Endometrial microvascular endothelial cells (primary cell): ENCODE results near the gene PRSS56. TPM values are rescaled to one million over a fixed set of nuclear protein-coding genes. Genes with fewer than 3 reads are reported as not detected.

Source experiments
- in situ Hi-C: cut with HindIII; loops from 2 replicates; pipeline ENCODE4 v1.10.0; 2017; ENCODE audit warnings: low sequenced_read_pairs, low pct_unique_long_range_greater_than_20kb; ENCODE audit errors: inconsistent ontology term
- total RNA-seq: library from RNA; depleted of rRNA; stranded (reverse); fragments of >200 nt; gene quantifications from one replicate; pipeline ENCODE4 v1.2.3, GENCODE V29; 2015; ENCODE audit errors: inconsistent ontology term

Gene PRSS56
- total RNA-seq, 1 donor from 2014 or later = not detected

GRCh38 chr2:232497348-232497747, 22.8 kb upstream of the PRSS56 start:
- in situ Hi-C loops = no loop called here

DNA sequence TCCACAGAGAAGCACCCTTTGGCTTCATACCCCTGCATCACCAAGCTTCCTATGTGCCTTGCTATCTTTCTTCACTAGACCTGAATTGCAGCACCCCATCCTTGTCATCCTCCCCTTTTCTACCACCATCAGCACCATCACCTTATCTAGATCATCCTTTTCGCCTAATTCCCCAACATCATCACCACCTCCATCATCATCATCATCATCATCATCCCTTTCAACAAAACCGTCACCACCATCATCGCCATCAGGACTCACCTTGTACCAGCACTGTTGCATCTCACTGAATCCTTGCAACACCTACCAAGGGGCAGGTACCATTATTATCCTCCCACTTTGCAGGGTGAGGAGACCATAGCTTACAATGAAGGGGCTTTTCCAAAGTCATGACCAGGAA, 21.7 kb upstream of the PRSS56 start:
- in situ Hi-C loops = no loop called here

GRCh38 chr2:232501331-232501771, 18.8 kb upstream of the PRSS56 start:
- in situ Hi-C loops = no loop called here

GRCh38 chr2:232501794-232502390, 18.3 kb upstream of the PRSS56 start:
- in situ Hi-C loops = no loop called here

DNA sequence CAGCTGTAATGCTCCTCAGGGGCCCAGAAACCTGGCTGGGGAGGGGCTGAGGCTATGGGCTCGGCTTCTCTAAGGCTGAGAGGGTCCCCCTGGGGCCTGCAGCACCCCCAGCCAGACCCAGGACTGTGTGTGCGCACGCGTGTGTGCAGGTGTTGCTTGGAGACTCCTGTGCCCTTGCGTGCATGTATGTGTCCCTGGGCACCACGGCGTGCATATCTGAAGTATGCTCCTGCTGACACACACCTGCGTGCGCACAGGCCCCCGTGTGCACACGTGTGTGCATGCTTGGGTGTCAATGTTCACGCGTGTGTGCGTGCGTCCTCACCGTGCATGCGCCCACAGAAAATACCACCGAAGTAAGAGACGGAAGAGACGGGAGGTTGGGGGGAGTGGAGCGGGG, 17.7 kb upstream of the PRSS56 start:
- in situ Hi-C loops = no loop called here

- in situ Hi-C loops = no loop called here
Measured at GRCh38 chr2:232502911-232503808, 17.0 kb upstream of the PRSS56 start.

- in situ Hi-C loops = no loop called here
Measured at GRCh38 chr2:232503809-232504323, 16.3 kb upstream of the PRSS56 start.

- in situ Hi-C loops = no loop called here
Measured at GRCh38 chr2:232504438-232504837, 15.8 kb upstream of the PRSS56 start.

DNA sequence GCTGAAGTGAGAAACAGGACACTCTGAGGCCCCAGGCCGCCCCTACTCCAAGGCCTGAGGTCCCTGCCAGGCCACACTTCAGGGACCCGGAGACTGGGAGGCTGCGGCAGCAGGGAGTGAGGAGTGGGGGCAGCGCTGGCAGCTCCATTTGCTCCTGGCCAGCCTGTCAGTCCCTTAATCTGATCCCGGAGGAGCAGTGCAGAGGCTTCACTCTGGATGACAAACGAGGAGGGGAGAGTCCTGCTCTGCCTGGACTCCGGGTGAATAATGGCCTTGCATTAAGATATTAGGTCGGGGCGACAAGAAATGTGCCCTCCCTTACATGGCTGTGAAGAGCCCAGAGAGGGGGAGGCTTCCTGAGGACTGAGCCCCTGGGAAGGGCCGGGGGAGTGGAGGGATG, 14.3 kb upstream of the PRSS56 start:
- in situ Hi-C loops = no loop called here

DNA sequence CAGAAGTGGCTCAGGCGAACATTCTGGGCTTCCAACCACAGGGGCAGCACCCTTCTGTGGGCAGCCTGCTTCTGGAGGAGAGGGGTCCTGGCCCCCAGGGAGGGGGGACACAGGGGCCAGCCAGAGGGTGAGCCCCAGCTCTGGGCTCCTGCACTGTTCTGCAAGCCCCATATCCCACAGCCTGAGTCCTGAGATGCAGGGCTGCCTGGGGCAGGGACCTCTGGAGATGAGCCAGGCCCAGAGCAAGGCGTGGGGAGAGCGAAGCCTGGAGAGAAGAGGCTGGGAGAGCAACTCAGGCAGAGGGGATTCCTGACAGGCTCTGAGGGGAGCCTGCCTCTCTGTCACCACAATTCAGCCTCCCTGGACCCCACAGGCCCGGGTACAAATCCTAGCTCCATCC, 13.5 kb upstream of the PRSS56 start:
- in situ Hi-C loops = no loop called here

DNA sequence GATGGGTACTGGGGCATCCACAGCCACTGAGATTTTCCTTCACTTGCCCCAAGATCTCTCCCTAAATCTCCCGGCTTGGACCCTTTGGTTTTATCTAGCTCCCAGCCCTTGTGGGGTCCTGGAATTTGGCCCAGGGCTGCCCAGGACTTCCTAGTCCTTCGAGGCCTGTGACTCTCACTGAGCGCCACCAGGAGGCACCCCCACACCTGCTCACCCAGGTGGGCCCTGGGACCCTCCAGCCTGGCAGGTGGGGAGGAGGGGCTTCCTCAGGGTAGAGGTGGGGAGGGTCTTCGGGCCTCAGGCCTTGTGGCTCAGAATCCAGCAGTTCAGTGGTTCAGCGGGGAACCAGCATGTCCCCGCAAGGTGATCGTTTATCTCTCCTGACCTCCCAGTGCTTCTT, 11.9 kb upstream of the PRSS56 start:
- in situ Hi-C loops = no loop called here

- in situ Hi-C loops = no loop called here
Measured at GRCh38 chr2:232511336-232511890, 8.8 kb upstream of the PRSS56 start.

DNA sequence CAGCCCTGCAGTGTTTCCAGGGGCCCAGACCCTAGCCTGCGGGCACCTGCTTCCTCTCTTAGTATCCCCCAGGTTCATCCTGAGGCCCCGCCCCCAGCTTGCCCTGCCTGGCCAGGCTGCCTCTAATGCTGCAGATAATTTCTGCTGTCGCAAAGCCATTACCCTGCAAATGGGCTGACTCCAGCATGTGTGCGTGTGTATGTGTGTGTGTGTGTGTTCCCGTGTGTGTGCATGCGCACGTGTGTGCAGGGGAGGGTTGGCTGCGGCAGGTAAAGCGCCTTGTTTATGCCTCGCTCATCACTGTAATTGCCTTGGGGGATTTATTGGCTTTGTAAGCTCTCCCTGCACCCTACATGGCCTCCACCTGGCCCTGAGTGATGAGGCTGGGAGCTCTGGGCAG, 7.6 kb upstream of the PRSS56 start:
- in situ Hi-C loops = no loop called here

DNA sequence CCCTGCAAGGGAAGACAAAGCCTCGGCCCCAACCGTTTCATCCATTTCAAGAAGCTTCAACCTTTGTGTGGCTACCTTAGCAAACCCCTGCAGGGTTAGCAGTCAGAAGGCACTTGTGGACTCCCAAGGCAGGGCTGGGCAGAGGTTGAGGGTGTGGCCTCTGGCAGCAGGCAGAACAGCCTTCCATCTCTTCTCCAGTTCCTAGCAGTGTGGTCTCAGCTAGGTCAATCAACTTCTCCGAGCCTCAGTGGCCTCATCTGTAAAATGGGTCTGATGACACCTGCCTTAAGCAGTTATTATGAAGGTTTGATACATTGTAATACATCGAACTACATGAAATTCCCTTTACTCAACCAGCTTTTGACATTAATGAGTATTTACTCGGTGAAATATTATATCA, 6.8 kb upstream of the PRSS56 start:
- in situ Hi-C loops = no loop called here

DNA sequence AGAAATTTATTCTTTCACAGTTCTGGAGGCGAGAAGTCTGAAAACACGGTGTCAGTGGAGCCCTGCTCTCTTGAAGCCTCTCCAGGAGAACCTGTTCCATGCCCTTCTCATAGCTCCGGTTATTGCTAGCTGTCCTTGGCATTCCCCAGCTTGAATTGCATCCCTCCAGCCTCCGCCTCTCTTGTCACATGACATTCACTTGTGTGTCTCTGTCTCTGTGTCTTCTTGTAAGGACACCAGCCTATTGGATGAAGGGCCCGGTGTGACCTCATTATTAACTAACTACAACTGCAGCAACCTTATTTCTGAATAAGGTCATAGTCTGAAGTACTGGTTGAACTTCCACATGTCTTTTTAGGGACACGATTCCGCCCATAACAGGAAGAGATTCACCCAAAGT, 4.5 kb upstream of the PRSS56 start:
- in situ Hi-C loops = no loop called here

GRCh38 chr2:232516551-232516950, 3.6 kb upstream of the PRSS56 start:
- in situ Hi-C loops = no loop called here

DNA sequence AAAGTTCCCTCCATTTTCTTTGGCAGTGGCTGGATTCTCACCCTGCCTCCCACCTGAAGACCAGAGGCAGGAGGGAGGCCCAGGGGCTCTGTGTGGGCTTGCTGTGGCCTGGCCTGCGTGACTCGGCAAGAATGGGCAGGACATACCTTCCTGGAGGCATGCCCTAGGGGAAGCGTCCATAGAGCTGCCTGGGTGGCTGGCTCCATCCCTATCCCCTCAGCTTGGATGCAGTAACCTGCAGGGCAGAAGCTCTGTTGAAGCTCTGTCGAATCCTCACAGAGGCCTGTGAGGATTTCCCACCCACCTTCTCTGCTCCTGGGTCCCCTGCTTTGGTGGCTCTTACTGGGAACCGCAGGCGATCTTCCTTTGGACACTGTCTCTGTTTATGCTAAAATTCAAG, 1.3 kb upstream of the PRSS56 start:
- in situ Hi-C loops = no loop called here

DNA sequence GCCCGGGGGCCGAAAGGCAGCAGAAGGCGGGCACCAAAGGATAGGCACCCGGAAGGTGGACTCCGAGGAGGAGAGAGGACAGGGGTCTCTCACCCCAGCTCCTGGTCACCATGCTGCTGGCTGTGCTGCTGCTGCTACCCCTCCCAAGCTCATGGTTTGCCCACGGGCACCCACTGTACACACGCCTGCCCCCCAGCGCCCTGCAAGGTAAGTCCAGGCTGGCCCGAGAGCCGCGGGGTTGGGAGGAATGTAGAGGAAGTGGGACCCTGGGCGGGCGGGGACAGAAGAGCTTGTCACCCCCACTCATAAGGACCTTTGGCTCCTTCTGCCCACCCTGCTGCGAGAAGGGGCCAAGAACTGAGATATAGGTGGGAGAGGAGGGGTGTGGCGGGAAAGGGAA, 301 bp downstream of the PRSS56 start:
- in situ Hi-C loops = no loop called here

DNA sequence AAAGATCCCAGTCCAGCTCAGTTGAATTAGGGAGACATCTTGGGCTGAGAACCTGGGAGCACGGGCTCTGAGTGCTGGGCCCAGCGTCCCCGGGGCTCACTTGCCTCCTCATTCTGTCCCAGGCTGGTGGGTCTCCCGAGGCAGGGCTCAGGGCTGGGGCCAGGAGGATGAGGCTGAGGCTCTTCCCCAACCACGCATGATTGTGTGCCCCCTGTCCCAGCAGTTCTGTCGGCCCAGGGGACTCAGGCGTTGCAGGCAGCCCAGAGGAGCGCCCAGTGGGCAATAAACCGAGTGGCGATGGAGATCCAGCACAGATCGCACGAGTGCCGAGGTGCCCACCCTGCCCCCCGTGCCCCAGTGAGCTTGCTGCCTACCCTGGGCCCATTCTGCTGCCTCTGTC, 910 bp downstream of the PRSS56 start:
- in situ Hi-C loops = no loop called here
